Germinal center (tissue), 1 donor: ENCODE data around the gene BPIFB1.

Source experiments
- DNase-seq: peaks from one replicate; pipeline ENCODE4 v3.0.0; 2012; ENCODE audit warnings: mixed read lengths, low spot score

The BPIFB1 gene

GRCh38 chr20:33282991-33283555 is at the start of gene BPIFB1:
BPIFB1 (plus strand) TSS chr20:33283214; CDS start chr20:33286074, 2,860 bp downstream.
- no peak for DNase-seq

GRCh38 chr20:33234050-33234449 is 49.0 kb upstream of the BPIFB1 start:
- no peak for DNase-seq

GRCh38 chr20:33235696-33236095 is 47.3 kb upstream of the BPIFB1 start, which contains the start of gene BPIFA1:
BPIFA1 (plus strand) TSS chr20:33235996; CDS start chr20:33237712, 1,716 bp downstream.
- no peak for DNase-seq

GRCh38 chr20:33236351-33236750 is 46.7 kb upstream of the BPIFB1 start:
- no peak for DNase-seq

GRCh38 chr20:33237989-33238388 is 45.0 kb upstream of the BPIFB1 start:
- no peak for DNase-seq

- DNase-seq = no peak
Measured at GRCh38 chr20:33239418-33239817, 43.6 kb upstream of the BPIFB1 start.

GRCh38 chr20:33239979-33240736 is 42.9 kb upstream of the BPIFB1 start:
- no peak for DNase-seq

GRCh38 chr20:33240923-33241322 is 42.1 kb upstream of the BPIFB1 start:
- DNase-seq = no peak

- no peak for DNase-seq
Measured at GRCh38 chr20:33242319-33243100, 40.5 kb upstream of the BPIFB1 start.

GRCh38 chr20:33246077-33246476 is 36.9 kb upstream of the BPIFB1 start:
- no peak for DNase-seq

- no peak for DNase-seq
Measured at GRCh38 chr20:33249456-33249855, 33.6 kb upstream of the BPIFB1 start.

- no peak for DNase-seq
Measured at GRCh38 chr20:33250666-33251065, 32.3 kb upstream of the BPIFB1 start.

GRCh38 chr20:33251496-33251895 is 31.5 kb upstream of the BPIFB1 start:
- no peak for DNase-seq

- no peak for DNase-seq
Measured at GRCh38 chr20:33252460-33252859, 30.6 kb upstream of the BPIFB1 start.

GRCh38 chr20:33255005-33255404 is 28.0 kb upstream of the BPIFB1 start:
- no peak for DNase-seq

- no peak for DNase-seq
Measured at GRCh38 chr20:33257237-33257636, 25.8 kb upstream of the BPIFB1 start.

- no peak for DNase-seq
Measured at GRCh38 chr20:33259371-33259770, 23.6 kb upstream of the BPIFB1 start.

GRCh38 chr20:33261465-33261864 is 21.5 kb upstream of the BPIFB1 start:
- DNase-seq = no peak

- DNase-seq = no peak
Measured at GRCh38 chr20:33262658-33263065, 20.4 kb upstream of the BPIFB1 start.

GRCh38 chr20:33263784-33264183 is 19.2 kb upstream of the BPIFB1 start:
- DNase-seq = no peak

GRCh38 chr20:33267701-33268100 is 15.3 kb upstream of the BPIFB1 start:
- no peak for DNase-seq

GRCh38 chr20:33272155-33272873 is 10.7 kb upstream of the BPIFB1 start:
- DNase-seq = no peak
